Dedifferentiated amniotic fluid mesenchymal stem cell (primary cell): ENCODE data around the gene TRIM7.
"Not testable (repeated sequence)": the region's sequence is repeated elsewhere in the genome, so short reads cannot be mapped to it uniquely, and the experiment has no call there.

ENCODE experiments used
- DNase-seq: peaks from one replicate; pipeline ENCODE4 v3.0.0-alpha.2; 2016; ENCODE audit errors: extremely low spot score

The TRIM7 gene

GRCh38 chr5:181152406-181152805, 52.6 kb downstream of the TRIM7 start:
- no peak for DNase-seq

GRCh38 chr5:181151146-181151545, 53.9 kb downstream of the TRIM7 start:
- DNase-seq = no peak

GRCh38 chr5:181149806-181150733, 54.9 kb downstream of the TRIM7 start:
- no peak for DNase-seq

DNA sequence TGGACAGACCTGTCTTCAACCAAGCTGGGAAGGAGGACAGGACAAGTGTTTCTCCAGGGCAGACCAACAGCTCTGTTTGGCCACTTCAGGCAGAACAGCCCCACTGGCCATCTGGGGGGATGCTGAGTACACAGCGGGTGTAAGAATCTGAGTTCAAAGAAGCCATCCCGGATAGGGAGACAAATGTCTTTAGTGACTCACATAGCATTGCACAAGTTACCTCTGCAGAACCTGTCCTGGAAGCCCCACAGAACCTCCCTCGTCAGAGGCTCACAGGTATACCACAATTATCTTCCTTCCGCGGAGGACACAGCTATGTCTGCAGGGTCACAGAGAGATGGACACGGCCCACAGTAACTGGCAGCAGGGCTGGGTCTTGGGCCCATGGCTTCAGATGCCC, 55.6 kb downstream of the TRIM7 start:
- DNase-seq = no peak

- not testable (repeated sequence) for DNase-seq
These were observed 57.9 kb downstream of the TRIM7 start, which contains the start of gene OR2V2 for GRCh38 chr5:181146927-181147636. Gene OR2V2, plus strand, starts transcription at chr5:181147586. Its CDS starts 7,357 bp downstream, at chr5:181154943.

- no peak for DNase-seq
These were observed 59.9 kb downstream of the TRIM7 start for GRCh38 chr5:181145133-181145532.
